T47D (cell line): ENCODE measurements around the gene GDNF.

Experiments
- DNase-seq, 2 experiments: peaks; one replicate each; pipeline versions ENCODE4 v3.0.0 to v3.0.0-alpha.2; 2011 to 2012; ENCODE audit warnings: low read depth in 1 of 2, low spot score in 1 of 2
- JUND ChIP-seq: IDR thresholded peaks from 2 replicates; pipeline ENCODE4 v1.6.1; 2012; ENCODE audit warnings: low read depth
- in situ Hi-C: cut with HindIII; loops from 2 replicates; pipeline ENCODE4 v1.10.0; 2016; ENCODE audit warnings: low sequenced_read_pairs, low pct_unique_long_range_greater_than_20kb

GDNF gene

DNA sequence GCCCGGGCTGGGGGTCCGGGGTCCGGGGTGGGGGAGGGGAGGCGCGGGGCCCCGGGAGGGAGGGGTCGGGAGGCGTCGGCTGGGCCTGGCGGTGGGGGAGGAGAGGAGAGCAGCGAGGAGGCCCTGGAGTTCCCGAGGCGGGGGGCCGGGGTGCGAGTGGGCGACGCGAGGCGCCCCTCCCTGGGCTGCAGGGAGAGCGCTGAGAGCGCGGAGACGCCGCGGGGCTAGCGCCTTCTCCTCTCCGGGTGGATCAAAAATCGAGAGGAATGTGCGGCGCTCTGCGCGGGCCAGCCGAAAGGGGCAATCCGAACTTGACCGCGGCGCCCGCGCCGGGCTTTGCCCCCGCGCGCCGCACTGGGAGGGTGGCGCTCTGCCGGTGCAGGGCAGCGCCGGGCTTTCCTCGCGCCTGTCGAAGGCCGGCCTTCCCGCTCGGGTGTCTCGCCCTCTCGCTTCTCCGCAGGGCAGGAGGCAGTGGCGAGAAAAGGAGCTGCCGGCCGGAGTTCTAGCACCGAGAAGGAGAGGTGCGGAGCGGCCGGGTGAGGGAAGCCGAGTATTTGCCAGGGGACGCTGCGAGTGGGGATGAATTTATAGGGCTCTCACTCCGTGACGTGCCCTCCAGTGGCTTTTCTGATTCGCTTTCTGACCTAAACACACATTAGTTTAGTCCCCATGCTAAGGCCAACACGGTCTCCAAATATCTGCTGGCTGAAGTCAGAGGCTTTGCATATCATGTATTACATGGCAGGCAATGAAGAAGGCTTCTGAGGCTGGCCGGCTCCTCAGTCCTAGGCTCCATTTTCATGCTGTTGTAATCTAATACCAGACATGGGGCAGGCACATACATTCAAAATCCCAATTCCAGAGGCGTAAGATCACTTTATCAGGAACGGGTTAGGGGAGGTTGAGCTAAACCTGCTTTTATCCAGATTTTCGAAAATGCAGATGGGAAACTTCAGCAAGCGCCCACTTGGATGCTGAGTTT is 503 bp upstream of the GDNF start:
- peak; percentile 41 to 58 for DNase-seq
- no peak for TF ChIP-seq JUND
- in situ Hi-C loops, result no loop called here

DNA sequence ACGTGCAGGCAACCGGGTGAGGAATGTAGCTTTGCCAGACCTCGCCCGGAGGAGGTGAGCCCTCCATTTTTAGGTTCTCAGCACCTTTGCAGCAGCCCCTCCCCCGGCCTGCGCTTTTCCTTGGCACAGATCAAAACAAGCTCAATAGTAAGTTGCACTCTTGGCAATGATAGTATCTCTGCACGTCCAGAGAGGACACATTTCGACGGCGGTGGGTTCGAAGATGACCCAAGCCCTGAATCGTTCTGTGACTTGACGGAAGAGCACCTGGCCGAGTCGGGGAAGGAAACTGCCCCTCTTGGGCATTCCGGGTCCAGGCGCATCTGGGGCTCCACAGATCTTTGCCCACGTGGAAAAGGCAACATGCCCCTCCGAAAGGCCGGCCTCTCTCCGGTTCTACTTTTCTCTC is 904 bp downstream of the GDNF start:
- DNase-seq, result no peak
- in situ Hi-C loops, result no loop called here

DNA sequence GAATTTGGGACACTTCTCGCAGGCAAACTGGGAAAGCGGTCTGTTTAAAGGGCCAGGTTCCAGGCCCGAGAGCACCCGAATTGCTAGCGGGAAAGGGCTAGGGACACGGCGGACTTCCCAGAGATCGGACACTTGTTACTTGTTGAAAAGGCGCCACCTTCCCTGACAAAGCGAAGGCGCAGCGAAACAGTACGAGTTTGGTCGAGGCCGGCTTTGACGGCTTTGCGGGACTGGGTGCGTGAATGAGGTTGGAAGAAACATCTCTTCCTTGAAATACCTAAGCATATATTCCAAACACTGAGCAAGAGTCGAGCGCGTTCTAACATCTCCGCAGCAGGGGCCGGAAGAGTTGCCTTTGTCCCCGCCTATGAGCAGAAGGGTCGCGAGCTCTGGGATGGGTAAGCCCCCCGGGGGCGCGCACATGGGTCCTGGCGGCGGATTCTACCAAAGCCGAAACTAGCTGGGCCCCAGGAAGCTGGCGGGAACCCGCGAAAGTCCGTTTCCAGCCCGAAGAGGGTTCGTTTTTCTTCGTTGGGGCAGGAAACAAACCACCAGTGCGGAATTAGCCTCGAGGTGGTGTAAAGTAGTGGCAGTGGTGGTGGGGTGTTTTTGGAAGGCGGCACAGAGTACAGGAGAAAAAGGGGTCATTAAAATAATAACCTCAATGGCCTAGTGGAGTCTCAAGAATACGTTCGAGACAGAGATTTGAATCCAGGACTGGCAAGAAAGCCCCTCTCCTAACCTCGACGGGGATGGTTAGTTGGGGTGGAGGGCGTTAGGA is 1.5 kb downstream of the GDNF start:
- TF ChIP-seq JUND, result no peak
- in situ Hi-C loops, result no loop called here
- peak; percentile 64 to 76 for DNase-seq

More for the DNA sequence above, 904 bp downstream of the GDNF start:
- TF ChIP-seq JUND, result no peak

- in situ Hi-C loops, result no loop called here
- peak; percentile 42 to 77 for DNase-seq
- TF ChIP-seq JUND, result no peak
Observed at GRCh38 chr5:37837414-37838032, 2.3 kb downstream of the GDNF start.

DNA sequence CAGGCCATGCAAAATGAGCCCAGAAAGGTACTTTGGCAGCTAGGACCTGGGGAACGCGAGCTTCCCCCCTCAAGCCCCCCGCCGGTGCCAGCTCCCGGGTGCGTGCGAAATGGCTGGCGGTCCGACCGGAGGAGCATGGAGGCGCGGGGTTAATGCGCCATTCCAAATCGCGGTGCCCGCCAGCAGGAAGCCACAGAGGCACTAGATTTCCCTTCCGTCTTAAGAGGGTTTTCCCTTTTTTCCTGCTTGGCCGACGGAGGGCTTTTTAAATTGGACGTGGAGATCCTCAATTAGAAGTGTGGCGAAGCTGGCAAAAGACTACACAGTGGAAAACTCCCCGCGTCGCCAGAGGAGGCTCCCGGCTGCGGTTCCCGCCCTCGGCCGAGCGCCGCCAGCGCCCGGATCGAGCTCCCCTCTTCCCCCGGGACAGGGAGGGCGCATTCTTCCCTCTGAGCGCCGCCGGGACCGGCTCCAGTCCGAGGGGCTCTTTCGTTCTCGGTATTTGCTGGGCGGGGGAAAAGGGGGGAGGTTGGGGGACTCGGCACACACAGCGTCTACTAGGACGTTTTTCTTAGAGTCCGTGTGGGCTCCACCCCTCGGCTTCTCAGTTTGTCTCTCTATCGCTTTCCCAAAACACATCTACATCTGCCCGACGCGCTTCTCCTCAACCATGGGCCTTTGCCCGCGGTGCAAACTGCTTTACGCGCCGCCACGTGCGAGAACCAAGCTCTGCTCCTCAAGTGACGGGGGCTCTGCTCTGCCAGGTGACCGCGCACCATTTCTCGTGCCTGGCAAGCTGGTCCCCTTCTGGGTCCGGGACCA is 3.0 kb downstream of the GDNF start:
- in situ Hi-C loops, result no loop called here
- no peak for DNase-seq
- TF ChIP-seq JUND, result no peak

DNA sequence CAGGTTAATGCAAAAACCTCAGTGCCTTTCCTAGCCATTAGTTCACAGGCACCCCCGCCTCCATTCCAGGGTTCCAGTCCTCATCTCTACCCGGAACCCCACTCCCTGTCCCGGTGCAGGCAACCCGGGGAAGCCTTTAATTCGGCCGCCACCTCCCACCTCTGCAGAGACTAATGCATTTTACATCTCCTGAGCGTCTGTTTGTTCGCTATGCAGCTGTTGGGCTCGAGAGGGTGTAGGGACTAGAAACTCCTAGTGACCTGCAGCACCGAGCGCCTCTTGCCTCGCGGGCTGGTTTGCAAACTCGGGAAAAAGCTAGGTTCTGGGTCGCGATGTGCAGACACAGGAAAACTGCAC is 3.6 kb downstream of the GDNF start:
- TF ChIP-seq JUND, result no peak
- no peak for DNase-seq
- in situ Hi-C loops, result no loop called here

DNA sequence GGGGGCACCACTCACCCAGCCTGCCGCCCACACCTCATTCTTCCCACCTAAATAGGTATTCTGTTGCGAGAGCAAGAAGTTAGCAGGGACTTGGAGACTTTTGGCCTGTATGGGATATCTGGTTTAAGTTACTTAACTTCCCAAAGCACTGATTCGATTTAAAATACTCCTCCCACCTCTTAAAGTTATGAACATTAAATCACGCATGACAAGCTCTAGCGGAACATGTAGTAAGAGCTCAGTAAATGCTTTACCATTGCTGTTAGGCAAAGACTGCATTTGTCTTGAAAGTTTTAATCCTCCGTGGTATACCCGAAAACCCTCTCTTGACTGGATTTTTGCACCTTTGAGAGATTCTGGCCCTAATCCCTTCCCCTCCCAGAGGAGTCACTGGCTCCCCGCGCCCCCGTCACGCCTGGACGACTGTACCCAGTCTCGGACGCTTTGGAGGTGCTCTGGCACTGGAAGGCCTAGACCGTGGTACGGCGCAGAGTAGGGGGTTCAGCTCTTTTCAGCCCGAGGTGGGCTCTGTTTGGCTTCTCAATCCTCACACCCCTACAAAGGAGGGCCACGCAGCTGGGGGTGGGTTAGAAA is 4.4 kb downstream of the GDNF start:
- no peak for DNase-seq
- in situ Hi-C loops, result no loop called here
- TF ChIP-seq JUND, result no peak

GRCh38 chr5:37834542-37835379 is 5.1 kb downstream of the GDNF start:
- DNase-seq, result no peak
- TF ChIP-seq JUND, result no peak
- in situ Hi-C loops, result no loop called here

DNA sequence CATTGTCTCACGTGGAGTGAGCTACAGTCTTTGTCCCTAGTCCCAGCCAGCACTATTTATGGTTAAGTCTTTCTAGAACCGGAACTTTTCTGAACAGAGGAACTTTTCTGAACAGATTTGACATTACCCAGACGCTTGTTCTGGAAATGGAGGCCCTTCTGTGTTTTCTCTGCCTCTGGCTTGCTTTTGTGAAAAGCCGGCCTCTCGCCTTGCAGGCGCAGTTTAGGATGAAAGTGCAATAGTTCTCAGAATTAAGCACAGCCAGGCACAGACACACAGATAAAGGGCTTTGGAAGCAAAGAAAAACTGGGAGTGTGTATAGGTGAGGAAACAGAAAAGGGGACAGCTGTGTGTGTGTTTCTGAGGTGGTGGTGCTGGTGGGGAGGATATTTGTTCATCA is 5.9 kb downstream of the GDNF start:
- no peak for TF ChIP-seq JUND
- in situ Hi-C loops, result no loop called here

GRCh38 chr5:37831821-37832534 is 7.9 kb downstream of the GDNF start:
- in situ Hi-C loops, result no loop called here
- TF ChIP-seq JUND, result no peak

More for the DNA sequence above, 5.9 kb downstream of the GDNF start:
- no peak for DNase-seq

More at GRCh38 chr5:37831821-37832534, 7.9 kb downstream of the GDNF start:
- no peak for DNase-seq
